Type B pancreatic cell (in vitro differentiated cells): Measurements from ENCODE around the gene PRICKLE1. TPM values are rescaled to one million over a fixed set of nuclear protein-coding genes. Genes with fewer than 3 reads are reported as not detected.

Experiments
- DNase-seq: peaks from one replicate; pipeline ENCODE4 v3.0.0; 2021; ENCODE audit warnings: mixed read lengths; ENCODE audit not compliant: unreplicated experiment; ENCODE audit errors: extremely low spot score
- H3K27ac Mint-ChIP-seq: 2 replicates; pipeline ENCODE4 v1.8.0; 2021; ENCODE audit warnings: mild to moderate bottlenecking, mixed read lengths
- H3K27me3 Mint-ChIP-seq: 2 replicates; pipeline ENCODE4 v1.8.0; 2021; ENCODE audit warnings: mixed read lengths
- H3K36me3 Mint-ChIP-seq: 2 replicates; pipeline ENCODE4 v1.8.0; 2021; ENCODE audit warnings: mixed read lengths
- H3K4me1 Mint-ChIP-seq: one replicate; pipeline ENCODE4 v1.8.0; 2021; ENCODE audit warnings: mixed read lengths; ENCODE audit not compliant: unreplicated experiment
- H3K4me3 Mint-ChIP-seq: 2 replicates; pipeline ENCODE4 v1.8.0; 2021; ENCODE audit warnings: mild to moderate bottlenecking, mixed read lengths
- H3K9me3 Mint-ChIP-seq: 2 replicates; pipeline ENCODE4 v1.8.0; 2021; ENCODE audit warnings: mixed read lengths
- CTCF ChIP-seq: fragments of 200-600 bp; sonication (generic); conservative IDR thresholded peaks from 2 replicates; pipeline ENCODE4 v1.5.0; 2021; ENCODE audit warnings: antibody characterized with exemption, mild to moderate bottlenecking
- total RNA-seq: library from RNA; stranded (reverse); gene quantifications from 2 replicates; pipeline ENCODE4 v1.2.1, GENCODE V29; 2021; ENCODE audit warnings: low replicate concordance

PRICKLE1 gene
- total RNA-seq, 1 donor from 2014 or later, result 28.7 TPM

DNA sequence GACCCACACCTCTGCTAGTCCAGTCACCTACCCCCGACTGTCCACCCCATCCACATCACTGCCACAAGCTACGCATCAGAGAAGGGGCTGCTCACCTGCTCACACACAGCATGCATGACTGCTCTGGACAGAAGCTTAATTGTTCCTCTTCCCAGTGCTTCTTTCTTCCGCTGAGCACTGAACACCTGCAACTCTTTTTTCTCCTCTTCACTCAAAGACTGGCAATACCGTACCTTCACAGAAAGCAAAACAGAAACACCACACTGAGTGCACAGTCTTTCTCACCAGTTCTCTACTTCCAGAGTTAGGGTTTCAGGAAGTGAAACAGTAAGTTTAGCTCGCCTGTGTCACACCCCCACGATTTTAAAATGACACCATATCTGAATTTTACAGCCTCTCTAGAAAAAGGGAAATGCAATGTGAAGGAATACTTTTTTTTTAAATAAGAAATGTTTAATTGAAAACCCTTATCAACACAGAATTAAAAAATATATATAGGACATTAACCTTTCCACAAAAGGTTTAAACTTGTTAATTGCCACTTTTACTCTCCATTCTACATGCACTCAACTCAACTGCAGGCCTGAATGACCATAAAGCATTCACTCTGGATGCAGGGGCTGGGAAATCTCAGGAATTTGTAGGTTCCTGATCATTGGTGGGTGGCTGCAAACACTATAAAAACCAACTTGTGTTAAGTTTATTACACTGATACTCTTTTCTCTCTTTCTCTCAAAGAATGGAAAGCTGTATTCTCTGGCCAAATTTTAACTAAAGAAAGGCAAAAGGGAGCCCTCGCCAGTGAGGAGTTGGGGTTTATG is 120.0 kb downstream of the PRICKLE1 start:
- peaks cover 45% of the 10 kb centered on the region for H3K4me1 Mint-ChIP-seq

DNA sequence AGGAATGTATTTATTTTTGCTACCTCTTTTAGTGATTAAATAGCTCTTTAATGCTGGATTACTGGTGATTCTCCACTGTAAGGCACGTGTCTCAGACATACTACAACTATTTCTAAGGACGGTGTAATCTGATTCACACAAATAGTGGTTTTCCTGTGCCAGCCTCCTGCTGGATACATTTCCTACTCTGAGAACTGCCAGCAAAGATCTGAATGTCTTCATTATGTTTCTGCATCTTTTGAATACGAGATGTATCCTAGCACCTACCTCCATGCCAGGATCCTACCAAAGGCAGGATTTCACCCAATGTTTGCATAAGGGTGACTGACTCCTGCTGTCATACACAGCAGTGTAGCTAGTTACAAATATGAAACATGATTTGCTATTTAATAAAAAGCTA is 120.6 kb downstream of the PRICKLE1 start:
- H3K9me3 Mint-ChIP-seq, result no peaks in the 10 kb centered on the region
- H3K36me3 Mint-ChIP-seq, result peaks cover 32% of the 10 kb centered on the region
- DNase-seq, result no peak
- H3K4me1 Mint-ChIP-seq, result peaks cover 42% of the 10 kb centered on the region
- no peak overlapping the region for H3K4me3 Mint-ChIP-seq
- no peak overlapping the region for H3K27ac Mint-ChIP-seq
- no peaks in the 10 kb centered on the region for H3K27me3 Mint-ChIP-seq
- TF ChIP-seq CTCF, result no peak

More for the DNA sequence above, 120.0 kb downstream of the PRICKLE1 start:
- DNase-seq, result no peak
- no peak overlapping the region for H3K4me3 Mint-ChIP-seq
- H3K27me3 Mint-ChIP-seq, result no peaks in the 10 kb centered on the region
- H3K9me3 Mint-ChIP-seq, result no peaks in the 10 kb centered on the region
- H3K27ac Mint-ChIP-seq, result no peak overlapping the region
- TF ChIP-seq CTCF, result no peak
- H3K36me3 Mint-ChIP-seq, result peaks cover 32% of the 10 kb centered on the region

GRCh38 chr12:42468341-42468821 is 121.2 kb downstream of the PRICKLE1 start:
- Mint-ChIP-seq H3K27ac (no peak overlapping the region), H3K27me3 (no peaks in the 10 kb centered on the region), H3K4me3 (no peak overlapping the region), H3K4me1 (peaks cover 38% of the 10 kb centered on the region), H3K36me3 (peaks cover 32% of the 10 kb centered on the region), H3K9me3 (no peaks in the 10 kb centered on the region)
- no peak for DNase-seq
- no peak for TF ChIP-seq CTCF

- H3K27ac Mint-ChIP-seq, result no peak overlapping the region
- no peaks in the 10 kb centered on the region for H3K27me3 Mint-ChIP-seq
- H3K36me3 Mint-ChIP-seq, result peaks cover 45% of the 10 kb centered on the region
- no peak overlapping the region for H3K4me3 Mint-ChIP-seq
- DNase-seq, result no peak
- H3K9me3 Mint-ChIP-seq, result no peaks in the 10 kb centered on the region
- no peak for TF ChIP-seq CTCF
- H3K4me1 Mint-ChIP-seq, result peaks cover 6% of the 10 kb centered on the region
These were observed 125.9 kb downstream of the PRICKLE1 start for GRCh38 chr12:42463671-42464070.

- Mint-ChIP-seq H3K27me3 (no peaks in the 10 kb centered on the region), H3K4me1 (no peaks in the 10 kb centered on the region), H3K9me3 (no peaks in the 10 kb centered on the region), H3K27ac (no peak overlapping the region), H3K4me3 (no peak overlapping the region), H3K36me3 (peaks cover 46% of the 10 kb centered on the region)
- no peak for TF ChIP-seq CTCF
- DNase-seq, result no peak
These were observed 127.1 kb downstream of the PRICKLE1 start for GRCh38 chr12:42462486-42462885.
